AG09309 (cell line): Measurements from ENCODE around the gene MRPL33.

ENCODE experiments used
- DNase-seq: peaks from one replicate; pipeline ENCODE4 v3.0.0-alpha.2; 2010; ENCODE audit warnings: low read depth
- H3K4me3 ChIP-seq: 2 replicates; pipeline ENCODE4 v1.5.1; 2011; ENCODE audit warnings: mild to moderate bottlenecking, low read depth, low read length, moderate library complexity; ENCODE audit not compliant: control insufficient read depth
- TF ChIP-seq, protein P1 (sequence below): IDR thresholded peaks from 2 replicates; pipeline ENCODE4 v1.5.1; 2011; ENCODE audit warnings: mild to moderate bottlenecking, low read depth, low read length, inconsistent platforms; ENCODE audit not compliant: insufficient read depth, control insufficient read depth; ENCODE audit errors: missing control alignments

MRPL33 gene

DNA sequence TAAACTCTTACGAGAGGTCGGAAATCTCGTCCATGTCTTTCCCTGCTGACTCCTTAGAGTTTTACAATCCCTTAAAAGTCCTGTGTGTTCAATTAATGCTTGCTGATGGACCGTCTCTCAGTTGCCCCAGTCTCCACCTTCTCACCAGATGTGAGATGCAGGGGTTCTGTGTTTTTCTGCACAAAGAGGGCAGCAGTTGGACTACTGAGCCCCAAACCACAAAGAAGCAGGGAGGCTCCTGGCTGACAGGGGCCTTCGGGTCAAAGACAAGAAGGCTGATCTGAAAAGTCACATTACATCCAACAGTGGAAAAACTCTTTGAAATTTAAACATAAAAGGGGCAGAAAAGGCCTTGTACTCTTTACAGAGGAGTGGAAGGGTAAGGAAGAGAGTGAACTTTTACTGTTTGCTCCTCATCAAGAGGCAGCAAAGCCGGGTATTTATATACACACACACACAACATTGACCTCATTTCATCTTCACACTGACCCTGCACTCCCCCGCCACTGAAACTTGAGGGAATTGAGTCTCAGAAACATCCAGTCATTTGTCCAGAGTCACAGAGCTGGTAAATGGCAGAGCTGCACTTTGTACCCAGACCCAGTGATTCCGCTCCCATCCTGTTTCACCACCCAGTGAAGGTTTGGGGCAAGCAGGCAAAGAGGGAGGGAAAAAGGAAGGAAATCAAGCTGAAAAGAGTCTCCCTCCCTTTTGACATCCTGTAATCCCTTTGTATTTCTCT, 23.7 kb downstream of the MRPL33 start:
- TF ChIP-seq, protein P1, sequence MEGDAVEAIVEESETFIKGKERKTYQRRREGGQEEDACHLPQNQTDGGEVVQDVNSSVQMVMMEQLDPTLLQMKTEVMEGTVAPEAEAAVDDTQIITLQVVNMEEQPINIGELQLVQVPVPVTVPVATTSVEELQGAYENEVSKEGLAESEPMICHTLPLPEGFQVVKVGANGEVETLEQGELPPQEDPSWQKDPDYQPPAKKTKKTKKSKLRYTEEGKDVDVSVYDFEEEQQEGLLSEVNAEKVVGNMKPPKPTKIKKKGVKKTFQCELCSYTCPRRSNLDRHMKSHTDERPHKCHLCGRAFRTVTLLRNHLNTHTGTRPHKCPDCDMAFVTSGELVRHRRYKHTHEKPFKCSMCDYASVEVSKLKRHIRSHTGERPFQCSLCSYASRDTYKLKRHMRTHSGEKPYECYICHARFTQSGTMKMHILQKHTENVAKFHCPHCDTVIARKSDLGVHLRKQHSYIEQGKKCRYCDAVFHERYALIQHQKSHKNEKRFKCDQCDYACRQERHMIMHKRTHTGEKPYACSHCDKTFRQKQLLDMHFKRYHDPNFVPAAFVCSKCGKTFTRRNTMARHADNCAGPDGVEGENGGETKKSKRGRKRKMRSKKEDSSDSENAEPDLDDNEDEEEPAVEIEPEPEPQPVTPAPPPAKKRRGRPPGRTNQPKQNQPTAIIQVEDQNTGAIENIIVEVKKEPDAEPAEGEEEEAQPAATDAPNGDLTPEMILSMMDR: no peak
- no peak overlapping the region for H3K4me3 ChIP-seq
- DNase-seq: no peak

DNA sequence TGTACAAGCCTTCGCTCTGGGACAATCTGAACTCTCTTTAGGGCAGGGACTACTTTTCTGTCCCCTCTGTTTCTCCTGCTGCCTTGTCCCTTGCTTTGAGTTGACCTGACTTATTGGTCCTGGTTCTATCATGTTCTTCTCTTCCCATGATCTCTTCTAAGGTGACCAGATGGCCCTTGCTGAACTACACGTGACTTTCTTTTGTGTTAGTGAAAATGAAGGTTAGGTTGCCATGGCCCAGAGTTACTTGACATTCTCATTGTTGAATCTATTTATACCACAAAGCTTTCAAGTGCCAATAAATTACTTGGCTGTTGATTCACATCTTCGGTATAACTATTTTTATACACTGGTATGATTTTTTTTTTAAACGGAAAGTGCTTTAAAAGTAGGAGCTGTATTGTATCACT, 24.4 kb downstream of the MRPL33 start:
- no peak overlapping the region for H3K4me3 ChIP-seq
- peak; percentile 21 for DNase-seq
- TF ChIP-seq, protein P1: no peak

DNA sequence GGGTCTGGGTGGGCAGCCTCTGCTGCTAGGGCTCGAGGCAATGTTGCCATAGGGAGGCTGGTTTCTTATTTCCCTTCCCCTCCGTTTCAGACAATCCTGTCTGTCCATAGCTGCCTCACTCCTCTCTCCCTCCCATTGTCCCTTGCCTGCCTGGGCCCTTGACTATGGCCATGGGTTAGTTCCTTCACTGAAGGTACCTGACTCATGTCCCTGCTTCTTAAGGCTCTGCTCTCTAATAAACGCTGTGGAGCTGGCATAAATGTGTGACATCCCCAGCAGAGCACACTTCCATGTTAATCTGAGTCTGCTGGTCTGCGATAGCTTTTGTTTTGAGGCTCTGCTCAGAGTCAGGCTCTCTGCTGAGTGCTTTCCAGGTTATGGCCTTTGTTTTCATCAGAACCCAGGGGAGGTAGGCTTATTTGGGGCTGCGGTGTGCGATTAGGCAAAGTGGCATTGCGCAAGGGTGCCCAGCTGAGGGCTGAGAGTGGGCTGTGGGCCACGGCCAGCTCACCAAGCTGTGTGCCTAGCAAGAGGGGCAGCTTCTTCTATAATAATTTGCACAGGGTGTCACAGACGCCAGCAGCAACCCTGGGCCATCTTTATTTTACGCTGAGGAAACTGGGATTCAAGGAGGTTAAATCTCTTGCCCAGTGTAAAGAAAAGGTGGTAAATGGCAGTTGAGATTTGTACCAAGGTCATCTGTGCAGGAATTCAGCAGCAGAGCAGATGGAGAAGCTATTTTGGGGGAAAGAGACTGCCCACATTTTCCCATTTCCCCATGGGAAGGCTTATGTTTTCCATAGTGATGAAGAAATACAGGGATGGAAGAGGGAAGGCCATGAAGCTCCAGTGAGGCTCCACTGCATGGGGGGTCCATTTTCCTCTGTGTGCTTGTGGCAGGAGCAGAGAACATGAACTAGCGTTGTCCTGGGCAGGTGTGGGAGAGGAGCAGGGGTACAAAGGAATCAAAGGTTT, 25.6 kb downstream of the MRPL33 start:
- H3K4me3 ChIP-seq: no peak overlapping the region
- DNase-seq: no peak
- TF ChIP-seq, protein P1: no peak

DNA sequence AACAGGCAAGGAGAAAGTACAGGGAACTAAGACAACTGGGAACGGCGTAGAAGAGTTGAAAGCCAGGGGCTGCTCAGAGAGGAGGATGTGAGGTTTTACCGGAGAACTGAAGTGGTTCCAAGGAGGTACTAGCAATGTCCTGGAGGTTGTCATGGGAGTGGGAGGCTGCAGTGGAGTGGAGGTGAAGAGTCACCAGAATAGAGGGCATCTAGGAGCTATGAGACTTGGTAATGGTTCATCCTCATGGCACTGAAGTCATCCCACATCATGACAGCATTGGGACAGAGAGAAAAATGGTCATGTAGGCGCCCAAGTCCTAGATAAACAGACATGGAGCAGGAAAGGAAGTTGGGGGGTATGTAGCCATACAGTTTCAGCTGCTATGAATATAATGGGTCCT, 26.3 kb downstream of the MRPL33 start:
- H3K4me3 ChIP-seq: no peak overlapping the region
- TF ChIP-seq, protein P1: no peak
- DNase-seq: no peak

DNA sequence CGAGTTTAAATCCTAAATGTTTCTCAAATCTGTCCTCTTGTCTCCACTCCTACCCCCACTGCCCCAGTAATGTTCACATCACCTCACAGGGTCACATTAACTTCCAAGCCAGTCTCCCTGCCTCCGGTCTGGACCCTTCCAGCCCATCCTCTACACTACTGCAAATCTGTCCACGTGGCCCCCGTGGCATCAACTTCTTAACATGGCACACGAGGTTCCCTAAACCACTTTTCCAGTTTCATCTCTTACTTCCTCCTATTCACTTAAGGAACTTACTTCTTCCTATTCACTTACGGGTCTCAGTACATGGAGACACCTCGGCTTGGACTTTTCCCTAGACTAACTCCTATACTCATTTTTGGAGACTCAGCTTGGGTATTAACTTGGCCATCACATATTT, 27.0 kb downstream of the MRPL33 start:
- TF ChIP-seq, protein P1: no peak
- DNase-seq: no peak
- H3K4me3 ChIP-seq: no peak overlapping the region

DNA sequence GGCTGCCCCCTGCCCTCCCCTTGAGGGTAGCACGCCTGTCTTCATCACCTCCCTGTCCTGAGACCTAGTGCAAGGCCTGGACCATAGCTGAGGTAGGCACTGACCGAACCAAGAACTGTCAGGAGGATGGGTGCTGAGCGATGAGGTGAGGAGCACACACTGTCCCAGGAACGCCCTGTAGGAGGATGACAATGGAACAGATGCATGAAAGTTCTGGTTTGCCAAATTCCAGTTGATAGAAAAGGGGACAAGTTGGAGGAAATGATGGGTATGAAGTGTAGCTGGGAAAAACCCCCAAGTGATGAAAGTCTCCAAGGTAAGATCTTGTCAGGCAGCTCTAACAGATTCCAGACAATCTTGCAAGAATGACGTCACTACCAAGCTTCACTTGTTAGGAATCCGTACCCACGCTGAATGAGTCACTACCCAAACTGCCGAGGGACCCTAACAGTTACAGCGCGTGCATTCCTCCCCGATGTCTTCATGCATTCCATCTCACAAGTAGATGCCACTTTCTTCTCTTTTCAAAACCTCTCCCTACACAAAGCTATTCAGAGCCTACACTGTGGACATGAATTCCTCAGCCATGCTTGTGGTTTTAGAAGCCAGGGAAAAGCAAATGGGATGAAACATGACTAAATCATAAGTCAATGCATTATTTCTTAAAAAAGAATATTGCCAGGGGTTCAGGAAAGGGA, 27.6 kb downstream of the MRPL33 start:
- H3K4me3 ChIP-seq: no peak overlapping the region
- peak; percentile 100 for DNase-seq
- TF ChIP-seq, protein P1: no peak
